ENCODE measurements around the gene CHCHD3.
"Not testable (repeated sequence)": the region's sequence is repeated elsewhere in the genome, so short reads cannot be mapped to it uniquely, and the experiment has no call there.

Gene CHCHD3

DNA sequence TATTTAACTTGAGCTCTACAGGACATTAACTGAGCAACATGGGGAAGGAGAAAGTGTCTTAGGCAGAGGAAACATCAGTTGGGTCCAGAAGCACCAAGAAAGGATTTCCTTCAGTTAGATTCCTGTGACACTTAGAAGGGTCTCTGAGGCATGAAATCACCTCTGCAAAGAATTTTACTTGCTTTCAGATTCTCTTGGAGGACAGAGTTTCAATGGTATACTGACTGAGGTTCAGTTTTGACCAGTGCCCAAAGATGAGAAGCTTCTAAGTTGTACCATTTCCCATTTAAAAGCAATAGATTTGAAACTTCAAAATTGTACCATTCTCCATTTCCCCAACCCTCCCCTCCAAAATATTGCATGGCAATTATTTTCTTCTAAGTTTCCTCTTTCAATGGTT is 102.4 kb downstream of the CHCHD3 start:
- no peak for ATAC-seq
- Mint-ChIP-seq H3K4me1 (peaks cover 31% of the 10 kb centered on the region), H3K9me3 (no peaks in the 10 kb centered on the region), H3K27ac (no peak overlapping the region), H3K4me3 (no peak overlapping the region), H3K27me3 (no peaks in the 10 kb centered on the region), H3K36me3 (peaks cover 16% of the 10 kb centered on the region)

DNA sequence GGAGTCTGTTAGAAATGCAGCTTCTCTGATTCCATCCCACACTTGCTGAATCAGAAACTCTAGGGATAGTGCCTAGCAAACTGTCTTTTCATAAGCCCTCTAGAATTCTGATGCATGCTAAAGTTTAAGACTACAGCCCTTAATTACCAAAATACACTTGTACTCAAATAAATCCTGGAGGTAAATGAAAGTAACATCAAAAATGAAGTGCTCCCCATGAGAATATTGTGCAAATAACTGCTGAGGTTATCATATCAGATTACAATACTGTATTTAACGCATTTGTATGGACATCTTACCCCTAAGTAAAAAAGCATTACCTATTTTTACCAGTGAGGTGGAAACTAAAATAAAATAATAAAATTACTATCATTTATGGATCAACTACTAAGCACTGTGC is 104.7 kb downstream of the CHCHD3 start:
- Mint-ChIP-seq H3K36me3 (peaks cover 37% of the 10 kb centered on the region), H3K27ac (no peak overlapping the region), H3K4me1 (peaks cover 31% of the 10 kb centered on the region), H3K27me3 (no peaks in the 10 kb centered on the region), H3K4me3 (no peak overlapping the region), H3K9me3 (no peaks in the 10 kb centered on the region)
- ATAC-seq = no peak

DNA sequence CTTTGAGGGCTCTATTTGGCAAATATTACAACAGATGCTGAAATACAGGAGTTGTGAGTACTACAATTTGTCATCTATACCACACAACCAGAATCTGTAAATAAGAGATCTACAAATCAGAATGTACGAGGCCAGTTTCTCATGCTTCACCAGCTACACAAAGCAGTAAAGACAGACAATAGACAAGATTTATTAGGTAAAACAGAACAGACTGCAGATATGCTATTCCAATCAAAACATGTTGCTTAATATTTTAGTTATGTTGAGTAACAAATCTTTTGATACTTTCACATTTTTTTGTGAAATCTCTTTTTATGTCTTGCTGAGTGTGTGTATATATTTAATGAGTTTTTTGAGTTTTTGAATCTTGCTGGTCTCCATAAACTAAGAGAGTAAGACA is 109.1 kb downstream of the CHCHD3 start:
- H3K27me3 Mint-ChIP-seq = no peaks in the 10 kb centered on the region
- ATAC-seq = no peak
- H3K9me3 Mint-ChIP-seq = no peaks in the 10 kb centered on the region
- H3K36me3 Mint-ChIP-seq = peaks cover 53% of the 10 kb centered on the region
- H3K4me3 Mint-ChIP-seq = no peak overlapping the region
- no peak overlapping the region for H3K27ac Mint-ChIP-seq
- H3K4me1 Mint-ChIP-seq = peaks cover 27% of the 10 kb centered on the region

DNA sequence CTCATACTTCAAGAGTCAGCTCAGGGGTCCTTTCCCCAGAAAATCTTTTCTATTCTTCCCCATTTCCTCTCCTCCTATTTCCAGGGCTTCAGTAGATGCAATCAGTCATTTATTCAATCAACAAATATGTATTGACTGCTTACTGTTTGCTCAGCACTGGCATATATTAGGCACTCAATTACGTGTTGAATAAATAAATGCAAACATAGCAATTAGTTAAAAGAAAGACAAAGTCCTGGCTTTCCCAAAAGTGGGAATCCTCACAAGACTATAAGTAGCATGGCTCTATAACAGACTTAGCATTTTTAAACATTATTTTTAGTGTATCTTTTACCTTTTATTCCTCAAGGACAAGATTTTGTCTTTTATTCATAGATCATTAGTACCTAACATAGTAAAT is 111.6 kb downstream of the CHCHD3 start:
- H3K27me3 Mint-ChIP-seq = no peaks in the 10 kb centered on the region
- H3K4me3 Mint-ChIP-seq = no peak overlapping the region
- H3K36me3 Mint-ChIP-seq = peaks cover 45% of the 10 kb centered on the region
- no peak overlapping the region for H3K27ac Mint-ChIP-seq
- no peaks in the 10 kb centered on the region for H3K9me3 Mint-ChIP-seq
- no peak for ATAC-seq
- H3K4me1 Mint-ChIP-seq = peaks cover 21% of the 10 kb centered on the region

DNA sequence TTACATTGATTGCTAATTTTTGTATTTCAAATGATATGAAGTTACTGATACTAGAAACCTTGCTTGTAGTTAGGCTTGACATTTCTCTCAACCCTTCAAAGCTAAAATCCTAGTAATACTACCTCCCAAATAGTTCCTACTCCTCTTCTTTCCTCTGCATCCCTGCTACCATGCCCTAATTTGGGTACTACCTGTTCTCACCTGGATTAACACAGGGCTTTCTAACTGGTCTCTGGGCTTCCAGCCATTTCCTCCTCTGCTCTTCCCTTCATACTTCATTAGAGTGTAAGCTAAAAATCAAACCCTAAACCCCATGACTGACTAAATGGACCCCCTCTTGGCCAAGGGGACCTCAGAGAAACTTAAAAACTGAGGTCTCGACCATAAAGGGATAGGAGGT is 112.4 kb downstream of the CHCHD3 start:
- no peak overlapping the region for H3K4me3 Mint-ChIP-seq
- H3K27me3 Mint-ChIP-seq = no peaks in the 10 kb centered on the region
- H3K27ac Mint-ChIP-seq = no peak overlapping the region
- peaks cover 38% of the 10 kb centered on the region for H3K36me3 Mint-ChIP-seq
- H3K4me1 Mint-ChIP-seq = peaks cover 24% of the 10 kb centered on the region
- H3K9me3 Mint-ChIP-seq = no peaks in the 10 kb centered on the region
- ATAC-seq = no peak

DNA sequence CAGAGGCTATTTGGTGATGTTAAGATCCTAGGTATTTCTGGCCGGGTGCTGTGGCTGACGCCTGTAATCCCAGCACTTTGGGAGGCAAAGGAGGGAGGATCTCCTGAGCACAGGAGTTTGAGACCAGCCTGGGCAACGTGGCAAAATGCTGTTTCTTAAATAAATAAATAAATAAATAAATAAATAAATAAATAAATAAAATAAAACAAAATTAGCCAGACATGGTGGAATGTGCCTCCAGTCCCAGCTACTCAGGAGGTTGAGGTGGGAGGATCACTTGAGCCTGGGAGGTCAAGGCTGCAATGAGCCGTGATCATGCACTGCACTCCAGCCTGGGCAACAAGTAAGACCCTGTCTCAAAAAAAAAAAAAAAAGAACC is 114.4 kb downstream of the CHCHD3 start:
- not testable (repeated sequence) for H3K27ac Mint-ChIP-seq, H3K27me3 Mint-ChIP-seq, ATAC-seq, H3K9me3 Mint-ChIP-seq, H3K4me3 Mint-ChIP-seq
- H3K4me1 Mint-ChIP-seq = peaks cover 24% of the 10 kb centered on the region
- peaks cover 18% of the 10 kb centered on the region for H3K36me3 Mint-ChIP-seq

DNA sequence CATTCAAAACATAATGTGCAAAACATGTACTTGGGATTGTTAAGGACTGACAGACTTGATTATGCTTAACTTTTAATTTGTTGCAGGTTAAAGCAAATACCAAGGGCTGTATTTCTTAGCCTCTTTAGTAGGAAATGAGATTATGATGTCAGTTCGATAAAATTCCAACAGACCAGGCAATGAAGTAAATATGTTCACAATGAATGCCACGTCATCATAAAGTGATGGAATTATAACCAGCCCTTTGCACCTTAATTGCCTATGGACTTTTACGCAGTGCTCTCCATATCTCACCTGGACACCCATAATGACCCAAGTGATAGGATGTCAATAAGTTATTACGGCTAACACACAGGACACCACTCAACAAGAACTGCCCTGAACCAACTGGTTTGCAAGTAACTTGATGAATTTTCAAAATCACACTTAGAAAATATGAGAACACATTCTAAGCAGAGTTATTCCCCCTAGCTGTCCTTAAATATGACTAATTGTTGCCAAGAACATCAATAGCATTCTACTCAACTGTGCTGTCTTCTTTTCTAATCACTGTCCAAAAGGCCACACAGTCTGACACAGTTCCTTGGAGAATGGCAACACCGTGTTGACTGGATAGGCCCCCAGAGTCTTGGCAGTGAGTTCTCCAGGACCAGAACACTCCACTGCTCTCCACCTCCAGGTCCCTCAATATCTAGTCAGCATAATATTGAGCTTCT is 115.0 kb downstream of the CHCHD3 start:
- H3K36me3 Mint-ChIP-seq = peaks cover 13% of the 10 kb centered on the region
- no peak overlapping the region for H3K4me3 Mint-ChIP-seq
- peaks cover 24% of the 10 kb centered on the region for H3K4me1 Mint-ChIP-seq
- H3K27me3 Mint-ChIP-seq = no peaks in the 10 kb centered on the region
- no peak for ATAC-seq
- H3K9me3 Mint-ChIP-seq = no peaks in the 10 kb centered on the region
- H3K27ac Mint-ChIP-seq = no peak overlapping the region

DNA sequence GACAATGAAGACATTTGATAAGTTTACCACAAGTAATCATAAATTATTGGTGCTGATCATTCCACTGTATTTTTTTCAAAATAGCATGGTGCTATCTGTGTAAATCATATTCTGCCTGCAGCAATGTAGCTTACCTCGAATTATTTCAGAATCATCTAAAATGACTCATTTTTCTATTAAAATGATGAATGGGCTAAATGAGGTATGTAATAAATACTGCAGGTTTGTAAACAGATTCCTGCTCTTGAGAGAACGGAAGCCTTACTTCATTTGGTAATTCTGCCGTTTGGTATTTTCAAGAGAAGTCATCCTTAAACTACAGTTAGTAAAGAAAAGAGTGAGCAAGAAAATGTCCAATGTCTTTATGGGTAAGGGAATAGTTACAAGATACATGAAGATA is 115.9 kb downstream of the CHCHD3 start:
- no peak overlapping the region for H3K4me3 Mint-ChIP-seq
- no peaks in the 10 kb centered on the region for H3K27me3 Mint-ChIP-seq
- H3K36me3 Mint-ChIP-seq = peaks cover 15% of the 10 kb centered on the region
- no peaks in the 10 kb centered on the region for H3K9me3 Mint-ChIP-seq
- peaks cover 24% of the 10 kb centered on the region for H3K4me1 Mint-ChIP-seq
- ATAC-seq = no peak
- H3K27ac Mint-ChIP-seq = no peak overlapping the region

DNA sequence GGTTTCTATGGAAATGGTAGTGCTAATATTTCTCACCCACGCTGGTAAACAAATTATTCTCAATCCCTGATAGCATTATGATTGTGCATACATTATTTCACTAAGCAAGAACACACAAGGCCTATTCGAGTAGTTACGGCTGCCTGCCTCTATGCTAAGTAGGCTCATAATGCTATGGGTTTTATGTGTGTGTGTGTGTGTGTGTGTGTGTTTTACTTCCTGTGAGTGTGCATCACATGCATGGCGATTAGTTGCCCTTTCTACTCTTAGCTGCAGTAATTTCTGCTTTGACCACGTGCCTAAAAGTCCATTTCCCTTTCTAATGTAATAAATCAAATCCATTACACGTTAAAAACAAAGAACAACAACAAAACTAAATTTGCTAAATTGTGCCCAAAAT is 117.0 kb downstream of the CHCHD3 start:
- peaks cover 19% of the 10 kb centered on the region for H3K4me1 Mint-ChIP-seq
- H3K27me3 Mint-ChIP-seq = no peaks in the 10 kb centered on the region
- peaks cover 9% of the 10 kb centered on the region for H3K36me3 Mint-ChIP-seq
- ATAC-seq = no peak
- H3K9me3 Mint-ChIP-seq = no peaks in the 10 kb centered on the region
- H3K27ac Mint-ChIP-seq = no peak overlapping the region
- H3K4me3 Mint-ChIP-seq = no peak overlapping the region

DNA sequence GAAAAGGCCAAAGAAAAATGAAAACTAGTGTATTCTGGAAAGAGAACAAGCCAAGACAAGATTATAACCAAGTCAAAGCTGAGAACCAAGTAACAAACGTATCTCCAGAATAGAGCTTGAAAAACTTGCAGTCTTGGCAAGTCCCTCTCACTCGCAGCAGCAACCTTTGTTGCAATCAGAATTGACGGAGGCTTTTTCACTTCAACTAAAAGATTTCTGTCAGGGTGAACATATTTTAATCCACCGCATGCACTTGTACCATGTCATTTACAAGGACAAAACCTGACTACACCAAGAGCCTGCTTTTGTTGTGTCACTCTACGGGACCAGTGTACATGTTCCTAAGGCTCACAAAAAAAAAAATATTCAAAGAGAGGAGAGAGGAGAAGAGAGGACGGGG is 122.0 kb downstream of the CHCHD3 start:
- H3K4me1 Mint-ChIP-seq = peaks cover under 1% of the 10 kb centered on the region
- no peak overlapping the region for H3K4me3 Mint-ChIP-seq
- H3K27ac Mint-ChIP-seq = no peak overlapping the region
- peaks cover 15% of the 10 kb centered on the region for H3K36me3 Mint-ChIP-seq
- H3K9me3 Mint-ChIP-seq = no peaks in the 10 kb centered on the region
- H3K27me3 Mint-ChIP-seq = no peaks in the 10 kb centered on the region
- no peak for ATAC-seq

DNA sequence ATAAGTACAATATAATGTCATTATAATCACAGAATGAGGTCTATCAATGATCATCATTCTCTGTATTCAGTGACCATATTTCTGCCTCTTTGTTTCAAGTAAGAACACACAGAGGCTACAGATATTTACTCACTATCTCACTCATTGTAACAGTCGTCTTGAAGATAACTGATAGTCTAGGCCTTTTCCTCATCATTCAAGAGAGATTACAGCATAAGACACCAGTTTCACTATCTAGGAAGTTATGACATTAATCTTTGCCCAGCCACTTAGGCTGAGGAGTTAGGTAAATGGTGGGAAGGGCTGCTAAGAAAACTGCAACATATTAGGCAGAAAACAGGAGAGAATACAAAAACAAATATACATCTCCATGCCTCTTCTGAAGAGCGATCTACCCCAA is 125.3 kb downstream of the CHCHD3 start:
- H3K9me3 Mint-ChIP-seq = no peaks in the 10 kb centered on the region
- no peak overlapping the region for H3K27ac Mint-ChIP-seq
- no peaks in the 10 kb centered on the region for H3K27me3 Mint-ChIP-seq
- no peaks in the 10 kb centered on the region for H3K4me1 Mint-ChIP-seq
- H3K36me3 Mint-ChIP-seq = peaks cover 26% of the 10 kb centered on the region
- no peak for ATAC-seq
- no peak overlapping the region for H3K4me3 Mint-ChIP-seq

DNA sequence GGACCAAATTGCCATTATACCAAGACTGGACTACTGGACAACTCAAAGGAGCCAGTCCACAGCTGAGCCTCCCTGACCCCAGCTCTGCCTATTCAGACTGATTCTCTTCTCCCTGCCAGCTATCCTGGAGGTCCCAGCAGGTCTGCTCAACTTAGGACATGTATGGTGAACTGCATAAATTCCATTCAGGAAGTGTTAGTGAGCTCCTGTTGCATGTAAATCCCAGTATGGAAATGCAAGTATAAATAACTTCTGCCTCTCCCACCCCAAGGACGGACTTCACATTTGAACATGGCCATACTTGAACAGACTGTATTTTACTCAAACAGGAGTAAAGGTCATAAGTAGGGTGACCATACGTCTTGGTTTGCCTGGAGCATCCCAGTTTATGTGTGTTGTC is 128.4 kb downstream of the CHCHD3 start:
- no peak overlapping the region for H3K27ac Mint-ChIP-seq
- no peaks in the 10 kb centered on the region for H3K4me1 Mint-ChIP-seq
- no peak overlapping the region for H3K4me3 Mint-ChIP-seq
- no peaks in the 10 kb centered on the region for H3K9me3 Mint-ChIP-seq
- ATAC-seq = no peak
- H3K36me3 Mint-ChIP-seq = peaks cover 36% of the 10 kb centered on the region
- H3K27me3 Mint-ChIP-seq = no peaks in the 10 kb centered on the region

DNA sequence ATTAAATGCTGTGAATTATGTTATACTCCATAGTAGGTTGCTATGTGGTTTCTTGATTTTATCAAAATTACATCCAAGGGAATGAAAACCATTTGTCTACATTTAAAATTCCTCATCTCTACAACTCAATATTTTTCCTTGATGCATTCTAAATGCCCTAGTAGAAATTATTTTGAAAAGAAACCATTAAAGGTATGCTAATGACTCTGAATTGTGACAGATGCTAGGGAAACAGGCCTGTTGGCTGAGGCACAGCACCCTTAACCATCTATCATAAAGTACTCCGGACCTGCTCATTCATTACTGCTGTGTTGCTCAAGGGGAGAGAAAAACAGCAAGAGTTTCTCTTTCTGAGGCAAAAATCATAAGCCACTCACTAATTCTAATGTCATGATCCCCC is 131.2 kb downstream of the CHCHD3 start:
- no peak overlapping the region for H3K27ac Mint-ChIP-seq
- H3K4me1 Mint-ChIP-seq = no peaks in the 10 kb centered on the region
- no peak overlapping the region for H3K4me3 Mint-ChIP-seq
- H3K9me3 Mint-ChIP-seq = no peaks in the 10 kb centered on the region
- peaks cover 39% of the 10 kb centered on the region for H3K36me3 Mint-ChIP-seq
- ATAC-seq = no peak
- no peaks in the 10 kb centered on the region for H3K27me3 Mint-ChIP-seq

DNA sequence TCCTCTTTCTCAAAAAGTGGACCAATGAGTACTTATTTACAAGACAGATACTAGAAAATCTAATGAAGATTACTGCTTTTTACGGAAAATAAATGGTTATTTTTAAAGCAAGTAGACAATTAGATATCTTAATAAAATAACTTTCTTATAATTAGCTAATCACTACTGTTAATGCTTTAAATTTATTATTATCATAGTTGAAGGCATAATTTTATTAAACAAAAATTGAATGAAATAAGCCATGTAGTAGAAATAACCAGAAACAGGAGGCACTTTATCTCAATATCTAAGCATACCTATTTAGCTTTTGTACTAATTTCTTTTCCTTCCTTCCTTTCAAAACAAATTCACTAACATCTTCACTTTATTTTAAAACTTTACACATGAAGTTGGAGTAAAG is 134.9 kb downstream of the CHCHD3 start:
- Mint-ChIP-seq H3K27me3 (no peaks in the 10 kb centered on the region), H3K4me3 (no peak overlapping the region), H3K27ac (no peak overlapping the region), H3K36me3 (peaks cover 26% of the 10 kb centered on the region), H3K9me3 (no peaks in the 10 kb centered on the region), H3K4me1 (peaks cover 4% of the 10 kb centered on the region)
- no peak for ATAC-seq

DNA sequence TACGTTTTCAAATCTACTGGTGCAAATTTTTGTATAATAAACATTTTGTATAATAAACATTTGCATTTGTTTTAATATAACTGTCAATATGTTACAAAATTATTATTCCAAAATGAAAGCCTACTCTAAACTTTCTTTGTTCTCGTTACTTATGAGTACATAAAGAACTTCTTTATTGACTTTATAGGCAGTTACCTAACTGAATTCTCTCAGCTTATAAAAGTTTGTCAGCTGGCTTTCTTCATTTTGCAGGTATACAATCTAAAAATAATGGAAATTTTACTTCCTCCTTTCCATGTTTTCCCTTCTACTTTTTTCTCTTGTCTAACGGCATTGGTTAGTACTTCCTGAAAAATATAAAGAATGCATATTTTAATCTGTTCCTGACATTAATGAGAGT is 137.1 kb downstream of the CHCHD3 start:
- peaks cover 30% of the 10 kb centered on the region for H3K36me3 Mint-ChIP-seq
- H3K27me3 Mint-ChIP-seq = no peaks in the 10 kb centered on the region
- ATAC-seq = no peak
- no peaks in the 10 kb centered on the region for H3K9me3 Mint-ChIP-seq
- H3K4me3 Mint-ChIP-seq = no peak overlapping the region
- peaks cover 14% of the 10 kb centered on the region for H3K4me1 Mint-ChIP-seq
- no peak overlapping the region for H3K27ac Mint-ChIP-seq

DNA sequence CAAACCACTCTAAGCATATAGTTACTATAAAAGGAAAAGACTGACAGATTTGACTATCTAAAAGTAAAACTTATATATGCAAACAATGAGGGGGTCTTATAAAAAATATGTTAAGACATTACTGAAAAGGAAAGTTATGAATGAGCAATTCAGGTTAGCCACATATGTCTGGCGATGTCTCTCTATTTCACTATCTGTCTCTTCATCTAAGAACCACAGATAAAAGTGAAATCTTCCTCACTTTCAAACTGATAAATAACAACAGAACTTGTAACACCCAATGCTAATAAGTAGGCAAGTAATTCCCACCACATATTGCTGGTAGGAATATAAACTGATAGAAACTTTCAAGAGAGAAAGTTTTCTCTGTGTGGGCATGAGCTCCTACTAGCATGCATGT is 138.2 kb downstream of the CHCHD3 start:
- no peak for ATAC-seq

DNA sequence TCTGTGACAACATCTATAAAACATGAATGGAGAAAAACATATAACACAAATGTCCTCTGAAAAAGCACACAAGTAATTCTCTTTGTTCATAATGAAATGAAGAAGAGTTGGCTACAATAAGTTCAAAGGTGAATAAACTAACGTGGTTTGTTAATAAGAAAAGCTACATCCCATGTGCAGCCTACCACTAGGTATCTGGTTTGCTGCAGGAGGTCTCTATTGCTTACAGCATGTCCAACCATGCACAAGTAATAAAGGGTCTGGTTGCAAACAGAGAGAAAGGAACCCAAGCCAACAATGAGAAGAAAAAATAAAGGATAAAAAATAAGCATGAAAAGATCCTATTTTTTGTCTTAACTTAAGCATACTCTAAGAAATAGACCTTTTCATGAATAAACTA is 139.2 kb downstream of the CHCHD3 start:
- ATAC-seq = no peak
- no peaks in the 10 kb centered on the region for H3K27me3 Mint-ChIP-seq
- H3K4me3 Mint-ChIP-seq = no peak overlapping the region
- H3K9me3 Mint-ChIP-seq = no peaks in the 10 kb centered on the region
- no peak overlapping the region for H3K27ac Mint-ChIP-seq
- H3K4me1 Mint-ChIP-seq = peaks cover 14% of the 10 kb centered on the region
- peaks cover 29% of the 10 kb centered on the region for H3K36me3 Mint-ChIP-seq

More for the DNA sequence above, 138.2 kb downstream of the CHCHD3 start:
- no peaks in the 10 kb centered on the region for H3K9me3 Mint-ChIP-seq
- no peak overlapping the region for H3K27ac Mint-ChIP-seq
- H3K4me3 Mint-ChIP-seq = no peak overlapping the region
- H3K36me3 Mint-ChIP-seq = peaks cover 32% of the 10 kb centered on the region
- peaks cover 14% of the 10 kb centered on the region for H3K4me1 Mint-ChIP-seq
- H3K27me3 Mint-ChIP-seq = no peaks in the 10 kb centered on the region

Measured in stimulated activated memory B cell treated with anti-CD40 and anti-IgM and Interleukin-4, amounts not matched to agents 10 μg/mL and 1 μg/mL and 100 μg/mL, for 72 hours (primary cell).